Mammary epithelial cell (primary cell): ENCODE measurements around the gene TRIM32.

Experiments
- EZH2 ChIP-seq: IDR thresholded peaks from 2 replicates; pipeline ENCODE4 v1.6.1; 2012; ENCODE audit warnings: low read length, inconsistent platforms, borderline replicate concordance
- TF ChIP-seq, protein P1 (sequence below), 2 donors: IDR thresholded peaks in 1 of 2; conservative IDR thresholded peaks in 1 of 2; 2 replicates each; pipeline ENCODE4 v1.5.1; 2011 to 2012; ENCODE audit warnings: inconsistent platforms in 2 of 2, low read length in 2 of 2, mild to moderate bottlenecking in 2 of 2, control low read depth in 1 of 2, low read depth in 1 of 2; ENCODE audit not compliant: insufficient read depth in 1 of 2; ENCODE audit errors: extremely low read depth in 1 of 2

DNA sequence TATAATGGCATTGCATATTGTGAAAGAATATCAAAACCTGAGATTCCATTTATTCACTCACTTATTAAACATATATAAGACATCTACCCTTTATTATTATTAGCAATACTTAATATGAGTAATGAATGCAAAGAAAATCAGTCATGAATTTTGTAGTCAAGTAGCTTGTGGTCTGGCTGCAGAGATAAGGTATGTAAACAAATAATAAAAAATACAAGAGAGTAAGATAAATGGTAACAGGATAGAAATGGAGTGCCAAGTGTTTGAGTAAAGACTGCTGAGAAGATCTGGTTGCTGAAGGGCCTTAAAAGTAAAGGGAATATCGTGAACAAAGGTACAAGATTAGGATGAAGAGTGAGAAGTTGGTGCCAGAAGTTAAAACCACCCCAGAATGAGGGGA is 18.4 kb downstream of the TRIM32 start:
- TF ChIP-seq, protein P1, sequence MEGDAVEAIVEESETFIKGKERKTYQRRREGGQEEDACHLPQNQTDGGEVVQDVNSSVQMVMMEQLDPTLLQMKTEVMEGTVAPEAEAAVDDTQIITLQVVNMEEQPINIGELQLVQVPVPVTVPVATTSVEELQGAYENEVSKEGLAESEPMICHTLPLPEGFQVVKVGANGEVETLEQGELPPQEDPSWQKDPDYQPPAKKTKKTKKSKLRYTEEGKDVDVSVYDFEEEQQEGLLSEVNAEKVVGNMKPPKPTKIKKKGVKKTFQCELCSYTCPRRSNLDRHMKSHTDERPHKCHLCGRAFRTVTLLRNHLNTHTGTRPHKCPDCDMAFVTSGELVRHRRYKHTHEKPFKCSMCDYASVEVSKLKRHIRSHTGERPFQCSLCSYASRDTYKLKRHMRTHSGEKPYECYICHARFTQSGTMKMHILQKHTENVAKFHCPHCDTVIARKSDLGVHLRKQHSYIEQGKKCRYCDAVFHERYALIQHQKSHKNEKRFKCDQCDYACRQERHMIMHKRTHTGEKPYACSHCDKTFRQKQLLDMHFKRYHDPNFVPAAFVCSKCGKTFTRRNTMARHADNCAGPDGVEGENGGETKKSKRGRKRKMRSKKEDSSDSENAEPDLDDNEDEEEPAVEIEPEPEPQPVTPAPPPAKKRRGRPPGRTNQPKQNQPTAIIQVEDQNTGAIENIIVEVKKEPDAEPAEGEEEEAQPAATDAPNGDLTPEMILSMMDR (conservative IDR thresholded peaks at IDR 0.05 in 1 of 2, IDR thresholded peaks at IDR 0.05 in 1 of 2; ENCODE audit: extremely low read depth in 1 of 2, insufficient read depth in 1 of 2, low read depth in 1 of 2, low read length in 2 of 2) = no peak
- TF ChIP-seq EZH2 = no peak
